H1 (cell line): Measurements from ENCODE around the gene MPHOSPH9. TPM values are rescaled to one million over a fixed set of nuclear protein-coding genes. Genes with fewer than 3 reads are reported as not detected.

Source experiments
- SIN3A ChIP-seq, 2 experiments: IDR thresholded peaks in 1 of 2; conservative IDR thresholded peaks in 1 of 2; 2 replicates each; pipeline ENCODE4 v1.6.1; 2011 to 2012; ENCODE audit warnings: low read length in 2 of 2, improper control_type of control experiment in 1 of 2, low read depth in 1 of 2, mild to moderate bottlenecking in 1 of 2
- polyA plus RNA-seq, 7 experiments: library from polyadenylated mRNA; depleted of rRNA in 3 of 7; stranded (reverse) in 5 of 7; unstranded in 2 of 7; fragments of >200 nt in 5 of 7; fragments of 200-250 nt in 2 of 7; gene quantifications; 1 replicate in 5 of 7; 2 replicates in 1 of 7; 4 replicates in 1 of 7; pipeline versions ENCODE4 v1.2.1 to v1.2.3, GENCODE V29; 2011 to 2013; ENCODE audit warnings: missing spikeins in 2 of 7, mixed read lengths in 2 of 7
- total RNA-seq: library from RNA; stranded (reverse); fragmentation: NEBNext Ultra II Directional; extraction: Animal tissue kit (Norgen Biotek cat#: 25700); gene quantifications from 2 replicates; pipeline ENCODE4 v1.2.1, GENCODE V29; 2021

Gene MPHOSPH9
- total and polyA plus RNA-seq, 2 of the 8 experiments (the other 6 are each of a cell fraction or from before 2014, with no cell fraction given) = 8.8 to 48.8 TPM

DNA sequence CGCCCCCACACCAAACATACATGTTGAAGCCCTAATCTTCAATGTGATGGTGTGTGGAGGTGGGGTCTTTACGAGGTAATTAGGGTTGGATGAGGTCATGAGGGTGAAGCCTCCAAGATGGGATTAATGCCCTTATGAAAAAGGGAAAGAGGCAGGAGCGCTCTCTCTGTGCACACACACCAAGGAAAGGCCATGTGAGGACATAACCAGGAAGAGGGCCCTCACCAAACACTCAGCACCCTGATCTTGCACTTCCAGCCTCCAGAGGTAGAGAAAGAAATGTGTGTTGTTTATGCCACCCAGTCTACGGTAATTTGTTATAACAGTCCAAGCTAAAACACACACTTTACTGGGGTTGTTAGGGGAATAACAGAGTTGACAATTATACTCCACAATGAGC, 67.4 kb downstream of the MPHOSPH9 start (continued):
- no peak for TF ChIP-seq SIN3A (conservative IDR thresholded peaks at IDR 0.05 in 1 of 2, IDR thresholded peaks at IDR 0.05 in 1 of 2; ENCODE audit: low read depth in 1 of 2, low read length in 2 of 2)
